Measurements from ENCODE around the gene GYPE. TPM values are rescaled to one million over a fixed set of nuclear protein-coding genes. Genes with fewer than 3 reads are reported as not detected.
"Not testable (repeated sequence)": the region's sequence is repeated elsewhere in the genome, so short reads cannot be mapped to it uniquely, and the experiment has no call there.

GYPE gene
- polyA plus RNA-seq, 2 donors, result 0.08 TPM; not detected in 1

DNA sequence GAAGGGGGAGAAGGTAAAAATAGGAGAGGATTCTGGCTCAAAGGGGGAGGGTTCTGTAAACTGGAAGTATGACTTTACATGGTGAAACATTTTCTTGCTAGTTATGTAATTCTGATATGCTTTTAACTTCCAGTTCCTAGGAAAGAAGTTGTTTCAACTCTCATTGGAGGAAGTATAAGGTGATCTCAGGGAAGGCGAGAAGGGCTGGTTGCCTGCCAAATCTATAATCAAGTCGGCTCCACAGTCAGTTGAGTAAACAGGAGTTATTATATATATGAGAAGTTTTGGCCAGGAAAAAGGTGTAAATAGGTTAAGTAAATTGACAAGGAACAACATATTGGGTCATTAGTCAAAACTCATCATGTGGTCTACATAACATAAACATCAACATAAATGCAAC, 56.1 kb downstream of the GYPE start:
- not testable (repeated sequence) for H3K27ac ChIP-seq (ENCODE audit: low read depth in 2 of 2, low read length in 1 of 2); H3K9me3 ChIP-seq (ENCODE audit: control insufficient read depth in 2 of 2, insufficient read depth in 1 of 2, low read depth in 1 of 2, low read length in 1 of 2); H3K27me3 ChIP-seq (ENCODE audit: control insufficient read depth in 1 of 2, insufficient read depth in 2 of 2, low read length in 2 of 2); H3K4me3 ChIP-seq (ENCODE audit: low read depth in 1 of 2, low read length in 2 of 2); H3K4me1 ChIP-seq (ENCODE audit: control insufficient read depth in 2 of 2, insufficient read depth in 2 of 2, low read length in 1 of 2); H3K36me3 ChIP-seq (ENCODE audit: control insufficient read depth in 2 of 2, insufficient read depth in 2 of 2, low read length in 1 of 2)
- 57 to 65% methylated on average over 2 of the region's 2 CpGs for WGBS, 2 donors

DNA sequence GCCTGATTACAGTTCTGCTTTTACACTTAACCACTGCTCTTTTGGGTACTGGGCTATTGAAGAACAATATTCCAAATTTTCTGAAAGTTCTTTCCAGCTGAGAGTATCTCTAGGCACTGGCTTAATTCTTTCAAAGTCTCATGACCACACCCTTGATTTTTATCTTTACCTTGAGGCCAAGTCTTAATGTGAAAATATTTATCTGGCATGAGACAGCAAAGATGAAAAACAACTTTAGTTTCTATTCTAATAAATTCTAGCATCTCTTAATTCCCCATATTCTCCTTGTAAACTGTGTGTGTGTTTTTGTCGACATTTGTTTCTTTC, 61.9 kb downstream of the GYPE start:
- not testable (repeated sequence) for H3K36me3 ChIP-seq (ENCODE audit: control insufficient read depth in 2 of 2, insufficient read depth in 2 of 2, low read length in 1 of 2); H3K4me1 ChIP-seq (ENCODE audit: control insufficient read depth in 2 of 2, insufficient read depth in 2 of 2, low read length in 1 of 2); H3K4me3 ChIP-seq (ENCODE audit: low read depth in 1 of 2, low read length in 2 of 2); H3K27me3 ChIP-seq (ENCODE audit: control insufficient read depth in 1 of 2, insufficient read depth in 2 of 2, low read length in 2 of 2); H3K27ac ChIP-seq (ENCODE audit: low read depth in 2 of 2, low read length in 1 of 2); H3K9me3 ChIP-seq (ENCODE audit: control insufficient read depth in 2 of 2, insufficient read depth in 1 of 2, low read depth in 1 of 2, low read length in 1 of 2)
- WGBS, 2 donors, result 70 to 82% methylated on average over 1 of the region's 1 CpG

DNA sequence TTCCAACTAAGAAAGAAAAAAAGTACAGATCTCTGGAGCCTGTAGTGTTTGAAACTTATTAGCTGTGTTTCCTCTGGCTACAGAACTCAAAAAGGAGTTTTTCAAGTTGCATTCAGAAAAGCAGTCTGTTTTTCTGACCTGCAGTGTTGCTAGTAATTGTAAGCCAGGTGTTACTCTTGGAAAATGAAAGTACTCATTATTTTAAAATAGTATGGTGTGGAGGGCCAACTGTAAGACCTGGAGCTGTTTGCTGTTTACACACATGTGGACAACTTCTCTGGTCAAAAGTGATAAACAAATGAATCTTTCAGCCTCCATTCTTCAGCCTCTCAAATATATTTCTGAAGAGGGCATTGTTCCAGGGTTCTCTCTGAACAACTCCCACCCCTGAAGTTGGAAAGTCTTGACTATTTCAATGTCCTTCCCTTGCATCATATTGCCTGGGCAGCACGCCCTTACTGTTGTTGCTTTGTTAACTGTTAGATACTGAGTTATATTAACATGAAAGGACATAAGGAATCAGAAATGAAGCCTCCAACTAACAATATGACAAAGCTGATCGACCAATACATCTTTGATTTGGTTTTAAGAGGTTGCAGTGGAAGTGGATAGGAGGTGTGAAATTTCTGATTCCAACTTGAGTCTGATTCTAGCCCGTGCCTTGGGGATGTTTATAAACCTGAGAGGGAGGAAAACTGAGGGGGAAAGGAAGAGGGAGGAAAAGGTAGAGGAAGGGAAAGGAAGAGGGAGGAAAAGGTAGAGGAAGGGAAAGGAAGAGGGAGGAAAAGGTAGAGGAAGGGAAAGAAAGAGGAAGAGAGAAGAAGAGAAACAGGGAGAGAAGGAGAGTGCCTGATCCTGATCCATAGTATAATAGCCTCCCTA, 62.5 kb downstream of the GYPE start:
- not testable (repeated sequence) for H3K4me3 ChIP-seq (ENCODE audit: low read depth in 1 of 2, low read length in 2 of 2); H3K27me3 ChIP-seq (ENCODE audit: control insufficient read depth in 1 of 2, insufficient read depth in 2 of 2, low read length in 2 of 2); H3K36me3 ChIP-seq (ENCODE audit: control insufficient read depth in 2 of 2, insufficient read depth in 2 of 2, low read length in 1 of 2); H3K9me3 ChIP-seq (ENCODE audit: control insufficient read depth in 2 of 2, insufficient read depth in 1 of 2, low read depth in 1 of 2, low read length in 1 of 2); H3K4me1 ChIP-seq (ENCODE audit: control insufficient read depth in 2 of 2, insufficient read depth in 2 of 2, low read length in 1 of 2); H3K27ac ChIP-seq (ENCODE audit: low read depth in 2 of 2, low read length in 1 of 2)
- WGBS, 2 donors, result 64 to 70% methylated on average over 3 of the region's 3 CpGs

DNA sequence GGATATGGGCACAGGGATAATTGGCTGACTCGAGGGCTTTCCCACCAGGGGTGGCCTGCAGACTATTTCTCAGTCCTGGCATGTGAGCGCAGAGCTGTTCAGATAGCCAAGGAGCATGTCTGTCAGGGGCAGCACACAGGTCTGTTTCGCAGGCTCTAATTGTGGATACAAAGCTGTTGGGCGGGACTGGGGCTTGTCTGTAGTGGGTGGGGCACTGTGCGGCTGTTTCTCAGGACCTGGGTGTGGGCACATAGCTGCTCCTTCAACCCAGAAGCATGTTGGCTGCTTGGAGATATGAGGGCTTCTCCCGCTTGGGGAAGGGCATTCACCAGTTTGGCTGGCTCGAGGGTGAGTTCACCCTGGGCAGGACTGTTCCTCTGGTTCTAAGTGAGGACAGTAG, 65.9 kb downstream of the GYPE start:
- H3K36me3 ChIP-seq (ENCODE audit: control insufficient read depth in 2 of 2, insufficient read depth in 2 of 2, low read length in 1 of 2); H3K27ac ChIP-seq (ENCODE audit: low read depth in 2 of 2, low read length in 1 of 2); H3K27me3 ChIP-seq (ENCODE audit: control insufficient read depth in 1 of 2, insufficient read depth in 2 of 2, low read length in 2 of 2); H3K4me1 ChIP-seq (ENCODE audit: control insufficient read depth in 2 of 2, insufficient read depth in 2 of 2, low read length in 1 of 2); H3K4me3 ChIP-seq (ENCODE audit: low read depth in 1 of 2, low read length in 2 of 2); H3K9me3 ChIP-seq (ENCODE audit: control insufficient read depth in 2 of 2, insufficient read depth in 1 of 2, low read depth in 1 of 2, low read length in 1 of 2): not testable (repeated sequence)
- 59 to 76% methylated on average over 5 of the region's 7 CpGs for WGBS, 2 donors

DNA sequence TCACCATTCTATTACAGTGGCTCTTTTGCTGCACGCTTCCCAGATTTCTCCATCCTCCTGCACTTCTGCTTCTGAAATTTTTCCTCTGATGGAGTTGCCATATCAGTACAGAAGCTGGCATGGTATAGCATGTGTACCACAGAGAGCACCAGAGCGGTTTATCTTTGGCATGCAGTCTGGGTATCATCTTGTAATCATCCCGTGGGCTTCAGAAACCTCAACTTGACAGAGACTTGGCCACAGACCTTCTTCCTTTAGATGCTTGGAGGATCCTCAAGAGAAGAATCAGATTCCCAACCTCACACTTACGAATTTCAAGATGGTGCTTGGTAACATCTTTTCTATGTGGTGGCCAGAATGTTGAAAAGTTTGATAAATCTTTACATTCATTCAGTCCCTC, 71.2 kb downstream of the GYPE start:
- H3K27ac ChIP-seq (ENCODE audit: low read depth in 2 of 2, low read length in 1 of 2); H3K27me3 ChIP-seq (ENCODE audit: control insufficient read depth in 1 of 2, insufficient read depth in 2 of 2, low read length in 2 of 2); H3K4me3 ChIP-seq (ENCODE audit: low read depth in 1 of 2, low read length in 2 of 2); H3K4me1 ChIP-seq (ENCODE audit: control insufficient read depth in 2 of 2, insufficient read depth in 2 of 2, low read length in 1 of 2); H3K36me3 ChIP-seq (ENCODE audit: control insufficient read depth in 2 of 2, insufficient read depth in 2 of 2, low read length in 1 of 2); H3K9me3 ChIP-seq (ENCODE audit: control insufficient read depth in 2 of 2, insufficient read depth in 1 of 2, low read depth in 1 of 2, low read length in 1 of 2): not testable (repeated sequence)
- WGBS, 2 donors, result 82 to 83% methylated on average over 4 of the region's 4 CpGs

DNA sequence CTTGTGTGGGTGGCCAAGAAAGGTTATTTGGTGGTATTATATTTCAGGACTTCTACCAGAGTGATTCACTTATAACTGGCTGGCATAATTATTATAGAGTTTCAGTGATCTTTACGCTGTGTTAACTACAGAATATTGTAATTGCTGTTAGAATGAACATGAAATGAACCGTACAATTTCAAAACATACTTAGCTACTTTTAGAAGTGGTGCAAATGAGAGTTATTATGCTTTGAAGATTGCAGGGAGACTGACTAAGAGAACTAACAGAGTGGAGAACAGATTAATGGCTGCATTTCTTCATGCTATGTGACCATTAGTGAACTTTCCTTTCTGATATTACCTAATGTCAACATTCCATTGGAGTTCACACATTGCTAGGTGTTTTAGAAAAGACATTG, 71.7 kb downstream of the GYPE start:
- 78 to 82% methylated on average over 2 of the region's 2 CpGs for WGBS, 2 donors
- not testable (repeated sequence) for H3K27ac ChIP-seq (ENCODE audit: low read depth in 2 of 2, low read length in 1 of 2); H3K4me1 ChIP-seq (ENCODE audit: control insufficient read depth in 2 of 2, insufficient read depth in 2 of 2, low read length in 1 of 2); H3K27me3 ChIP-seq (ENCODE audit: control insufficient read depth in 1 of 2, insufficient read depth in 2 of 2, low read length in 2 of 2); H3K36me3 ChIP-seq (ENCODE audit: control insufficient read depth in 2 of 2, insufficient read depth in 2 of 2, low read length in 1 of 2); H3K4me3 ChIP-seq (ENCODE audit: low read depth in 1 of 2, low read length in 2 of 2); H3K9me3 ChIP-seq (ENCODE audit: control insufficient read depth in 2 of 2, insufficient read depth in 1 of 2, low read depth in 1 of 2, low read length in 1 of 2)

DNA sequence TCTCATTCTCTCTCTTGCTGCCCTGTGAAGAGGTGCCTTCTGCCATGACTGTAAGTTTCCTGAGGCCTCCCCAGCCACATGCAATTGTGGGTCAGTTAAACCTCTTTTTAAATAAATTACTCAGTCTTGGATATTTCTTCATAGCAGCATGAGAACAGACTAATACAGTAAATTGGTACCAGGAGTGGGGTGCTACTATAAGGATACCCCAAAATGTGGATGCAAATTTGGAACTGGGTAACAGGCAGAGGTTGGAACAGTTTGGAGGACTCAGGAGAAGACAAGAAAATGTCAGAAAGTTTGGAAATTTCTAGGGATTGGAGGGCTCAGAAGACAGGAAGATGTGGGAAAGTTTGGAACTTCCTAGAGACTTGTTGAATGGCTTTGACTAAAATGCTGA, 74.8 kb downstream of the GYPE start:
- not testable (repeated sequence) for H3K27me3 ChIP-seq (ENCODE audit: control insufficient read depth in 1 of 2, insufficient read depth in 2 of 2, low read length in 2 of 2); H3K27ac ChIP-seq (ENCODE audit: low read depth in 2 of 2, low read length in 1 of 2)

DNA sequence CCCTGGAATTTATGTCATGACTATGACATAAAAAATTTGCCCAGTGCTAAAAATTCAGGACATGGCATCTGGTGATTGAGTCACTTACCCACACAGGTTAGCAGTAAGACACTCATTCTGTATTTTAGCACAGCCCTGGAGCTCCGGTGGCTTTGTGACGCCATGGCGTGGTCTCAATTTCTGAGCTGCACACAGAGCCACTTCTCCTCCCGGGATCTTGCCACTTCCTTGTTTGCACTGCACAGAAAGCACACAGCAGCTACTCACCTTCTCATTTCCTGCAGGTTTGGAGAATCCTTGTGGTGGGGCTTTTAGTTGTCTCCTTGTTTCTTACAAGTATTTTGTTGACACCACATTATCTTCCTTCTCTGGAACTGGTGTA, 76.1 kb downstream of the GYPE start:
- H3K4me1 ChIP-seq (ENCODE audit: control insufficient read depth in 2 of 2, insufficient read depth in 2 of 2, low read length in 1 of 2); H3K9me3 ChIP-seq (ENCODE audit: control insufficient read depth in 2 of 2, insufficient read depth in 1 of 2, low read depth in 1 of 2, low read length in 1 of 2); H3K27ac ChIP-seq (ENCODE audit: low read depth in 2 of 2, low read length in 1 of 2); H3K36me3 ChIP-seq (ENCODE audit: control insufficient read depth in 2 of 2, insufficient read depth in 2 of 2, low read length in 1 of 2); H3K27me3 ChIP-seq (ENCODE audit: control insufficient read depth in 1 of 2, insufficient read depth in 2 of 2, low read length in 2 of 2); H3K4me3 ChIP-seq (ENCODE audit: low read depth in 1 of 2, low read length in 2 of 2): not testable (repeated sequence)
- WGBS, 2 donors, result 64 to 70% methylated on average over 4 of the region's 4 CpGs

More for the DNA sequence above, 74.8 kb downstream of the GYPE start:
- H3K4me1 ChIP-seq (ENCODE audit: control insufficient read depth in 2 of 2, insufficient read depth in 2 of 2, low read length in 1 of 2); H3K9me3 ChIP-seq (ENCODE audit: control insufficient read depth in 2 of 2, insufficient read depth in 1 of 2, low read depth in 1 of 2, low read length in 1 of 2); H3K36me3 ChIP-seq (ENCODE audit: control insufficient read depth in 2 of 2, insufficient read depth in 2 of 2, low read length in 1 of 2); H3K4me3 ChIP-seq (ENCODE audit: low read depth in 1 of 2, low read length in 2 of 2): not testable (repeated sequence)

Other genes starting within 250 kb of the GYPE start
- not detected for gene FREM3, start 204.9 kb downstream of the GYPE start, polyA plus RNA-seq
- not detected for gene GYPB, start 113.8 kb upstream of the GYPE start, polyA plus RNA-seq
- gene GYPA, start 235.2 kb upstream of the GYPE start, polyA plus RNA-seq, result not detected

Data from esophagus (tissue), 2 donors.